IPS-18c (cell line): ENCODE data around the gene BEND5.
A peak's percentile ranks its signal among the peaks of the same experiment; 100 is the strongest.

ENCODE experiments used
- H3K4me3 ChIP-seq: 2 replicates; pipeline ENCODE4 v1.7.0; 2013; ENCODE audit warnings: low read depth, mild to moderate bottlenecking, low read length, moderate library complexity; ENCODE audit not compliant: insufficient read depth
- H3K9me3 ChIP-seq: one replicate; pipeline ENCODE4 v1.6.1; 2013; ENCODE audit warnings: mild to moderate bottlenecking, low read length, moderate library complexity; ENCODE audit not compliant: control insufficient read depth, insufficient read depth

The BEND5 gene, protein sequence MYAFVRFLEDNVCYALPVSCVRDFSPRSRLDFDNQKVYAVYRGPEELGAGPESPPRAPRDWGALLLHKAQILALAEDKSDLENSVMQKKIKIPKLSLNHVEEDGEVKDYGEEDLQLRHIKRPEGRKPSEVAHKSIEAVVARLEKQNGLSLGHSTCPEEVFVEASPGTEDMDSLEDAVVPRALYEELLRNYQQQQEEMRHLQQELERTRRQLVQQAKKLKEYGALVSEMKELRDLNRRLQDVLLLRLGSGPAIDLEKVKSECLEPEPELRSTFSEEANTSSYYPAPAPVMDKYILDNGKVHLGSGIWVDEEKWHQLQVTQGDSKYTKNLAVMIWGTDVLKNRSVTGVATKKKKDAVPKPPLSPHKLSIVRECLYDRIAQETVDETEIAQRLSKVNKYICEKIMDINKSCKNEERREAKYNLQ

DNA sequence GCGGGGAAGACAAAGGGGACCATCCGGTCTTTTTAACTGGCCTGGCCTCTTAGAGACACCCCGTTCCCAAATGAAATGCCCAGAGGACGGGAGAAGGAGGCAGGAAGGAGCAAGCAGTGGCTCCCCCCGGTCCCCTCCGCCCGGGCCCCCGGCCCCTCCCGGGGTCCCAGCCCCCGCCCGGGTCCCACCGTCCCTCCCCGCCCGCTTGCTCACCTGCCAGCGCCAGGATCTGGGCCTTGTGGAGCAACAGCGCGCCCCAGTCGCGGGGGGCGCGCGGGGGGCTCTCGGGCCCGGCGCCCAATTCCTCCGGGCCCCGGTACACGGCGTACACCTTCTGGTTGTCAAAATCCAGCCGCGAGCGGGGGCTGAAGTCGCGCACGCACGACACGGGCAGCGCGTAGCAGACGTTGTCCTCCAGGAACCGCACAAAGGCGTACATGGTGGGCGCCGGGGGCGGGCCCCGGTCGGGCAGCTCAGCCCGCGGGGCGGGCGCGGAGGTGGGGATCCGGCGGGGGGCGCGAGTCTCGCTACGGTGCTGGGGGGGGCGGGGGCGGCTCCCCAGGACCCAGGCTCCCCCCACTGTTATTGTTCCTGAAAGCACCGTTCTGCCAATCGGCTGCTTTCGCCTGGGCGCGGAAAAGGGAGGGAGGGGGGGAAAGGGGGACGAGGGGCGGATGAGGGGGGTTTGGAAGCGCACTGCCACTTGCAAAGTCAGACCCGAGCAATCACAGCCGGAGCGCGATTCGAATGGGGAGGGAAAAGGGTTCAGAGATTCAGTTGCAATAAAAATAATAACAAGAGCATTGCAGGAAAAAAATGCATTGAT, at the start of gene BEND5:
Gene BEND5 (minus strand): TSS at position 499 of the 826 bp plus-strand sequence. CDS start 60 bp downstream, at position 439.
- Histone ChIP-seq H3K4me3 (peak within 1 kb of the TSS; percentile 93), H3K9me3 (no peaks in the 10 kb centered on the region)

DNA sequence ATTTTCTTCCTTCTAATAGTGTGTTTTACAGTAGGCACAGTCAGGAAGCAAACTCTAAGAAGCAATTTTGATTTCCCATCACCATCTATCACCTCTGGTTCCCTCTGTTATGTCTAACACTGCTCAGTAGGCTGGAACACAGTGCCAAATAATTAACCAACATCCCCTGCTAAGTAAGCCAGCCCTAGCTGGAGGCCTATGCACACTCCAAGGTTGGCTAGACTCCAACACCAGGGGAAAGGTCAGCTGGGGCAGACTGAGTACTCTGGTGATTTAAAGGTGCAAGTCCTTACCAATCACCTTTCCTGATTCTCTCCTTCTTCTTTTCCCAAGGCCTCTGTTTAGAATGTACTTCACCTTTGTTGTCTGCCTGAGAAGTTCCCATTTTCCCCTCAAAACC, 46.5 kb upstream of the BEND5 start:
- Histone ChIP-seq H3K9me3 (peaks cover 2% of the 10 kb centered on the region), H3K4me3 (no peak overlapping the region)

DNA sequence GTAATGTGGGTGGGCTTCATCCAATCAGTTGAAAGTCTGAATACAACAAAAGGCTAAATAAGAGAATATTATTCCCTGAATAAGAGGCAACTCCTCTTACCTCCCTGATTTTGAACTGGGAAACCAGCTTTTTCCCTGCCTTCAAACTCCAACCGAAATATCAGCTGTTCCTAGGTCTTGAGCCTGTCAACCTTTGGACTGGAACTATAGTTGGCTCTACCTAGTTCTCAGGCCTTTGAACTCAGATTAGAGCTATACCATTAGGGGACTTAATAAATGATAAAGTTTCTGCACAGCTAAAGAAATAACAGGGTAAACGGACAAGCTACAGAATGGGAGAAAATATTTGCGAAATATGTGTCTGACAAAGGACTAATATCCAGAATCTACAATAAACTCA, 43.8 kb upstream of the BEND5 start:
- Histone ChIP-seq H3K4me3 (no peak overlapping the region), H3K9me3 (peaks cover 2% of the 10 kb centered on the region)

DNA sequence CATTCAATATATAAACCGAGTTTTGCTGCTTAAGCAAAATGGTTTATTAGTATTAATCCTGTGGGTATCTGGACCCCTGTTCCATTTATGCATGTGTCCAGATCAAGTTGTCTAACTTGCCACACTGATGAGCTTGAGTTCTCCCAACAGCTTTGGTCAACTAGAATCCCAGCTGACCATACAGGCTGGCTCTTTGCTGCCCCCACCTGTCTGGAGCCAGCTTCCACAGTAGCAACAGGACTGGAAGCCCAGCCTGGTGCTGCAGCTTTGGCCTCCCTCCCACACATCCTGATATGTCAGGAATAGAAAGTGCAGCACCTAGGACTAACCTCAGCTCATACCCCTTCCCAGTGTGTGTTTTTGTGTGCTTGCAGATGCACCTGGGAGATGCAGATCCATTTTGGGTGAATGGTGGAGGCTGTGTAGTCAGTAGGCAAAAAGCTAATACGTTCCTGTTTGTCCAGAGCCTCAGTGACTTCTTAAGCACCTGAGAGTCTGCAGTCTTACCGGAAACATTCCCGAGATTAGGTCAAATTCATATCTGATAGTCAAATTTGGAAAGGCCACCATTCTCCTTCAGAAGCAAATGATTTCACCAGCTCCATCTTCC, 40.9 kb upstream of the BEND5 start:
- no peaks in the 10 kb centered on the region for H3K9me3 ChIP-seq
- no peak overlapping the region for H3K4me3 ChIP-seq

DNA sequence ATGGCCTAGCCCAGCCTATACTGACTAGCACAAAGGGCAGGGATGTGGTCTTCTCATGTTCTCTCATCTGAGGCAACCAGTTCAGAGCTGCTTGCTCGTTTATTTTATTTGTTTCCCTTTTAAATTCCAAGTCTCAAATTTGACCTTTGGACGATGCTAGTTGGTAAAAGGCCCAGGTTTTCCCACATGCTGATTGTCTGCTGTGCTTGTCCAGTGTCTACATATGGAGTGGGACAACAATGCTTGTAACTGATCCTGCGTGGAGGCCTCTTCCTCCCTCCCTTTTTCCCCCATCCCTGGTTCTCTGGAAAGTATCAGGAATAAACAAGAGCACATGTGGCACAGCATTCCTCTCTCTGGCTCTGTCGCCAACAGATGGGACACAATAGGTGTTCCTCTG, 34.0 kb upstream of the BEND5 start:
- Histone ChIP-seq H3K9me3 (no peaks in the 10 kb centered on the region), H3K4me3 (no peak overlapping the region)

DNA sequence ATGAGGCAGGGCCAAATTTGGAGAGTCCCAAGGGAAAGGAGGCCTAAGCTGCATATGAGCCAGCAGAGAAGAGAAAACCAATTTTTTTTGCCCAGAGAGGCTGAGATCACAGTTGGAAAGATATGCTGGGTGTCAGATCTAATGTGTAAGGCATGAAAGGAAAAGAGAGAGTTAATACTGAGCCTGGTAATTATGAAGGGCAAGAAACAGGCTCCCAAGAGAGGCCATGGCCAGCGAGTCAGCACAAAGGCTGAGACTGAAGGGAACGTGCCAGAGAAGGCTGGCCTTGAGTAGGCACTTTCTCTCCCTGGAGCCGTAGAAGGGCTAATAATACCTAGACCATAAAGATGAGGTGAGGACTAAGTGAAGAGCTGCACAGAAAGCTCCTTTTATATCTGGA, 31.8 kb upstream of the BEND5 start:
- Histone ChIP-seq H3K9me3 (no peaks in the 10 kb centered on the region), H3K4me3 (no peak overlapping the region)

DNA sequence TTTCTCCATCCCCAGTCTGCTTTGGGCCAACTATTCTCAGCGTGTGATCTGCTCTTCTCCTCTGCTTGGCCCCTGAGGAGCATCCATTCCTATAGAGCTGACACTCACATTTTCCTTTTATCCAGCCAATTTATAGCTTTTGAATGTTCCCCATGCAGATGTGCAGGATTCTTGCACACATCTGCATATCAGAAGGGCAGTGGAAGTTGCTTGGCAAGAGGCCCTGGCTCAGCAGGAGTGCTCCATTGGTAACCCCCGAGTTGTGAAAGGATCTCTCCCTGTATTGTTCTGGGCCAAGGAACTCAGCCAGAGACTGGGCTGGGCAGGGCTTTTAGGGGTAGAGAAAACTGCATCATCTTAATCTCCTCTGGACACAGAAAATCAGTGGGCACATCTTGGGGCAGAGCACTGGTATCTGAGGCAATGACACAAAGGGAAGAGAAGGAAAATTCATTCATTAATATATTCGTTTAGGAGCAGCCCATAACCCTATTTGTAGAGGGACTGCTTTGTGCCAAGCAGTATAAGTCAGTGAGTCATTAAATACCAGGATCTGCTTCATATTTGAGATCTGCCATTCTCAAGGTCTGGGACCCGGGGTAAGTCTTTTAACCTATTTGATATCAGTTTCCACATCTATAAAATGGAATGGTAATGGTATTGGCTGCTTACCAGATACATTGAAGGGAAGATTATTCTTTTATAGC, 31.0 kb upstream of the BEND5 start:
- no peaks in the 10 kb centered on the region for H3K9me3 ChIP-seq
- no peak overlapping the region for H3K4me3 ChIP-seq

DNA sequence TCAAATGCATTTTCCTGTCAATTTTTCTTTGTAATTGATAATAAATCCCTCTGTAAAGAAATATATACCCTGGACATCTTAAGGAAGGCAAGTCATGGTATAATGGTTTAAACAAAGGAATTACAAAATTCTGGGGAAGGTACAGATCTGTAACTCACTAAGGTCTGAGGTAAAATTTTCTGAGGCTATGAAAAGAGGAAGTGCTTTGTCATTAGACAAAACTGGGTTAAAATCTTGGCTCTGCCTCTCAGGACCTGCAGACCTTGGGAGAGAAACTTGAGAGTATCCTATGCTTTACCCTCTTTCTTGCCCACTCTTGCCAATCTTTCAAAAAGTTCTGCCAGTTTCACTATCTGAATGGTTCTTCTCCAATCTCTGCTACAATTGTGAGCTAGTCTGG, 26.8 kb upstream of the BEND5 start:
- Histone ChIP-seq H3K9me3 (no peaks in the 10 kb centered on the region), H3K4me3 (no peak overlapping the region)

DNA sequence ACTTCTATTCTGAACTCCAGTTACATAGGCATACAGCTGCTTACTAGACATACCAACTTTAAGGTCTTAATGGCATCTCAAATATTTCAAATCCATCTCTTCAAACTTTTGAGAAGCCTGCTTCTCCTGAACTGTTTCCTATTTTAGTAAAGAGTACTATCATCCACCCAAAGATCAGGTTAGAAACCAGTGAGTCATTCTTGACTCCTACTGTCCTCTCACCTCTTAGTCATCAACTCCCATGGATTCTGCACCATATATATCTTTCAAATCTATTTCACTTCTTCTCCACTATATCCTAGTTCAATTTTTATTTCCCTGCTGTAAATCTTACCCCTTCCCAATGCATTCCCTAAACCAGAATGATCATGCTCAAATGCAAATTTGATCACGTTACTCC, 18.1 kb upstream of the BEND5 start:
- no peak overlapping the region for H3K4me3 ChIP-seq
- no peaks in the 10 kb centered on the region for H3K9me3 ChIP-seq

DNA sequence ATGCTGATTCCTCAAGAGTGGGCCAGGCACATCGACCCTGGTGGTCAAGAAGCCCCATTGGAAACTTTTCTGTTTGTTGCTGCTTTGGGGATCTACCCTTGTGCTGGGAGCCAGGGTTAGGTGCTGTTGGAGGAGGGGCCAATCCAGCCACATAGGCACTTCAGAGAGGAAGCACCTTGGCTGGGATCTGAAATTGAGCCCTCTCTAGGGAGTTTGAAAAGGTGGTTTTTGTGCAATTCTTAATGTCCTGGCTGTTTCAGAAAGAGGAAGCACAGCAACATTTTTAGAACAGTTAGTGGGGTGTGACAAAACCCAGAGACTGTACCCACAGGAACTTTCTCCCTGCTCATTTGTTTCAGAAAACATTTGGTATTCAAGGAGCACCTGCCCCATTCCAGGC, 17.2 kb upstream of the BEND5 start:
- Histone ChIP-seq H3K9me3 (no peaks in the 10 kb centered on the region), H3K4me3 (no peak overlapping the region)

DNA sequence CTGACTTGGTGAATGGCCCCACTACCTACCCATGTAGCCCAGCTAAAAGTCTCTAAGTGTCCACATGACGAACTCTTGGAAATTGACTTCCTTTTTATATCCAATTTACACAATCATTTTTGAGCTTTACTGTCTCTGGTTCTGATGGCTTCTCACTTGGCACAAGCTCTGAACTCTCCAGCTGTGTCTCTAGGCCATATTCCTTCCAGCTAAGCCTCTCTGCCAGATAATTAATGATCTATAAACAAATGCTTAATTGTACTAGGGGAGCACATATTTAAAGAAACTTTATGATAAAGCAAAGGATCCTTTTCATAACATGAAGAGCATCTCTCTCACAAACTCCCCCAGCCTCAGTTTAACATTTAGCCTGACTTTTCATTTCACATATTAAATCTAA, 16.3 kb upstream of the BEND5 start:
- Histone ChIP-seq H3K4me3 (no peak overlapping the region), H3K9me3 (no peaks in the 10 kb centered on the region)

DNA sequence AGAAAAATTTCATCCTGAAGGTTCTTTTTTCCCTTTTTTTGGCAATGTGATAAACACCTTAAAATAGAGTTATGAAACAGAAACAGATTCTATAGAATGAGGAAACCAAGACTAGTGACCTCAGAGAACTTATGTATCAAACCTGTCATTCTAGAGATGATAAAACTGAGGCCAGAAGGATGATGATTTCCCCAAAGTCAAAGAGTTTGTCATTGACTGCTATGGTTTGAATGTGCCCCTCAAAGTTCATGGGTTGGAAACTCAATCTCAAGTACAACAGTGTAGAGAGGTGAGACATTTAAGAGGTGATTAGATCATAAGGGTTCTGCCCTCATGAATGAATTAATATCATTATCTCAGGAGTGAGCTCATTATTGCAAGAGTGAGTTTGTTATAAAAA, 13.7 kb upstream of the BEND5 start:
- Histone ChIP-seq H3K4me3 (no peak overlapping the region), H3K9me3 (no peaks in the 10 kb centered on the region)

DNA sequence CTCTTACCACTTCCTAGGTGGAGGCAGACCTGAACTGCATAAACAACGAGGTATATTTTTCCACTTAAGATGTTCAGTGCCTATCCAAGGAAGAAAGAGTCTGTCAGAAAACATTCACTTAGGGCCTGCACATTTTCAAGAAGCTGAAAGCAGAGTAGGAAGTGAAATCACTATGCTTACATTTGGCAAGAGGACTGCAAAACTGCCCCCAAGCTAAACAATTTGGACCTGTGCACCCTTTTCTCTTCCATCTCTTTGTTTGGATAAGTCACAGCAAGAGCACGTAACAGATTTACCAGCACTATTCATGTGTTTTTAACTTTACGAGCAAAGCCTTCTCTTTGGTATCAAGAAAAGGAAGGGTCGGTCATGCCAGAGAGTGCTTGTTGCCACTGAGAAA, 13.2 kb upstream of the BEND5 start:
- Histone ChIP-seq H3K9me3 (no peaks in the 10 kb centered on the region), H3K4me3 (no peak overlapping the region)

DNA sequence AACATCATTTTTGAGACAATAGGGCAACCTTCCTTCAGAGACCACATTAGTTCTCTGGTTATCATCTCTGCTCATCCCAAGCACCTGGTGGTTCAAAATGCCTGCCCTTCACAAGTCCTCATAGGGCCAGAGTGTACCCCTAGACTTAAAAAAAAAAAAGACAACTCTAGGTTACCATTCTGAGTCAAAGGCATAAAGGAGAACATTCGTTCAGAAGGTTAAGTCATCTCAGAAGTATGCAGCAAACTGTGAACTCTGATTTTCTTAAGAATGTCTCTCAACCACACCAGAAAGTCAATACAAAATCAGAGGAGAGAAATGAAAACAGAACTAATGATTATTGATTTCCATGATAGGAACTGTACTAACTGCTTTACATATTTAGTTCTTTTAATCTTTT, 9.2 kb upstream of the BEND5 start:
- H3K9me3 ChIP-seq: no peaks in the 10 kb centered on the region

DNA sequence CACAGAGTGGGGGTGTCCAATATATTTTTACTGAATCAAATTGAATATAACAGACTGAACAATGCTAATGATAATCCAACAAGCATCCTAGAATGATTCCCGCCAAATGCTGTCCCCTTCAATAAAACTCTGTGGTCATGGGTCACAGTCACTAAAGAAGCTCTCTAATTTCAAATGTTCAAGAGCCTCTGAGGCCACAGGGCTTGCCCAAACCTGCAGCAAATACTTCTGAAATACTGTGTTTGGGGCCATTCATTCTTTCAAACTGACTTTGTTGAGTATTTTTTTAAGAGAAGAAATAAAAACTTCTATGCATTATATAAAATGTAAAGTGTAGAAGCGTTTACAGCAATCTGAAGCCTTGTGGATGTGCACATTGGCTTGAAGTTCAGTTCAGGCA, 7.6 kb upstream of the BEND5 start:
- Histone ChIP-seq H3K9me3 (no peaks in the 10 kb centered on the region), H3K4me3 (no peak overlapping the region)

More for the DNA sequence above, 9.2 kb upstream of the BEND5 start:
- no peak overlapping the region for H3K4me3 ChIP-seq

DNA sequence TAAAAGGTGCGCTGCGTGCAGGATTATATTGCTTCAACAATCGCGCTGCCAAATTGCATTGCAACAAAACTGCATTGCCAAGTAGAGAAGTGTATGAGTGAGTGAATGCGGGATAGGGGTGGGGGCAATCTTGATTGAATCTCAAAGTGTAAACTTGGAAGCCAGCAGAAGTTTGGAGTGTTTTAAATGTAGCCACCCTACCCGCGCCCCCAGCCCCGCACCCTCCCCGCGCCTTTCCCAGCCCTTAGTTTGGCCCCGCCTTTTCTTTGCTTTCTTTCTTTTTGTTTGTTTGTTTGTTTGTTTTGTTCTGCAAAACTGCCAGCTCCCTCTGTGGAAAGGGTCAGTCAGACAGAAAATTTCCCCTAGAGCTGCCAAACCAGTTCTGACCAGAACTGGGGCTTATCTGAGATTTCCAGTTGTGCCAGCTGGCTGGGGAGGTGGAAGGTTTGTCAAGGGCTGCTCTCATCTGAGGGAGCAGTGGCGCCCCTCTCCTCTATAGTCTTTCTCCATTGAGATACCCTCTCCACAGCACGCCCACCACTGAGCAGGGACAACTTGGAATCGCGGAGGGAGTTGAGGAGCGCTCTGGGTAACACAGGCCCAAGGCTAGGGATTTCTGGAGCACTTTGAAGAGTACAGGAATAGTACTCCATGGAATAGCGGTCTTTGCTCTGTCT, 666 bp upstream of the BEND5 start:
- Histone ChIP-seq H3K9me3 (no peaks in the 10 kb centered on the region), H3K4me3 (peak overlapping the region; percentile 93)

DNA sequence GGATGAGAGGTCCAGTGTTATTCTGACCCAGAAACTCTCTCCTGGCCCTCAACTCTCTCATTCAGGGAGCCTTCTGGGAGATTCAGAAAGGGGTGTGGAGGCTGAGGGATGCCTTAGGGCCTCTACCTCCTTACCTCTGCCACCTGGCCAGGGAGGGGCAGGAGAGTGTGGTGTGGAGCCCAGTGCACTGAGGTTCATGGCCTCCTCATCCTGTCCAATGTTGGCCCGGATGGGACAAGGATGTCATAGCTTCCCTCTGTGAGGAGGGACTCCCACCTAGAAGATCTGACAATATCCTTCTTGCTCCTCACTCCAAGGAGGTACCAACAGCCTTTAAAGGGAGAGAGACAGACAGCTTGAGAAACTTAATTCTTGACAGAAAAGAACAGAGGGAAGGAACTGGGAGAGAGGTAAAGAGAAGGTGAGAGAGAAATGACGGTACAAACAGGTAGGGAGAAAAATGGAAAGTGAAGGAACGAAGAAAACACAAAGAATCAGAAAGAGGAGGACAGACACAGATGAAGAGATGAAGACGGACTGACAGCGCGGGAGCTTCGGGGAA, 779 bp downstream of the BEND5 start:
- peak overlapping the region; percentile 67 for H3K4me3 ChIP-seq
- H3K9me3 ChIP-seq: no peaks in the 10 kb centered on the region
